Hematopoietic multipotent progenitor cell (in vitro differentiated cells): ENCODE results near the gene RNASE3. TPM values are rescaled to one million over a fixed set of nuclear protein-coding genes. Genes with fewer than 3 reads are reported as not detected.
"Not testable (repeated sequence)": the region's sequence is repeated elsewhere in the genome, so short reads cannot be mapped to it uniquely, and the experiment has no call there.

ENCODE experiments used
- DNase-seq, 3 donors: peaks; one replicate each; pipeline ENCODE4 v3.0.0-alpha.2; 2011 to 2015; ENCODE audit warnings: low read depth in 2 of 3, low spot score in 2 of 3
- total RNA-seq: library from RNA; depleted of rRNA; stranded (reverse); fragments of >200 nt; gene quantifications from one replicate; pipeline ENCODE4 v1.2.3, GENCODE V29; 2012

RNASE3 gene
- total RNA-seq: 3.0 TPM

DNA sequence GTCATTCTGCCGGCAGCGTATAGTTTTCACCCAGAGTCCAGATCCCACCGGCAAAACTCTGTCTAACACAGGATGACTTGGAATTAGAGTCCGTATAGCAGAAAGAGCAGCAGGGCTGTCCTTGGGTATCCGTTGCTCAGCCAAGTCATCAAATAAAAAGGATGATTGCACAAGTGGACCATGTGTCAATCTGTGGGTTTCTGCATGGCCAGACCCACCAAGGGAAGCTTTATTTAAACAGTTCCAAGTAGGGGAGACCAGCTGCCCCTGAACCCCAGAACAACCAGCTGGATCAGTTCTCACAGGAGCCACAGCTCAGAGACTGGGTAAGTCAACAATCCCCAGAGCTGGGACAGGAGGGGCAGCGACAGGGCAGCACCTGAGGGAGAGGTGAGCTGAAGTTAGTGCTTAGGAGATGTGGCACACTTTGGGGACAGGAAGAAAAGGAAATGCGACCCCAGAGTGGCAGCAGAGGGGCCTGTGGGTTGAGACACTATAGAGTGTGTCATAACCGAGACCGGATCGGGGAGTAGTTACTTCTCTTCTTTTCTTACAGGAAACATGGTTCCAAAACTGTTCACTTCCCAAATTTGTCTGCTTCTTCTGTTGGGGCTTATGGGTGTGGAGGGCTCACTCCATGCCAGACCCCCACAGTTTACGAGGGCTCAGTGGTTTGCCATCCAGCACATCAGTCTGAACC is at the start of gene RNASE3:
Gene RNASE3 (plus strand): TSS at position 260 of the 700 bp plus-strand sequence. CDS start 302 bp downstream, at position 562.
- not testable (repeated sequence) for DNase-seq

DNA sequence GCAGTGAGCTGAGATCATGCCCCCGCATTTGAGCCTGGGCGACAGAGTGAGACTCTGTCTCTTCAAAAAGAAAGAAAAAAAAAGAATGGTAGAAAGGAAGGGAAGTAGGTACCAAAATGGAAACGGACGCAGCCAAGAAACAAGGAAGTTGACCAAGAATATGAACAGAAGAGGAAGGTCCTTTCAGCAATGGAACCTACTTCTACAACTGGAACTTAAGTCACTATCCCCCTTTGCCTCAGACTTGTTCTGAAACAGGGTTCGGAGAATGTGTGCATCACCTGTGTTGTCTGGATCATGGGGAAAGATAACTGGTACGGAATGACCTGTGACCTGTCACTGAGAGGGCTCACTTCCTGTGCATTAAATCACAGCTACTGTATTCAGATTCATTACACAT is 44.6 kb upstream of the RNASE3 start:
- no peak for DNase-seq

DNA sequence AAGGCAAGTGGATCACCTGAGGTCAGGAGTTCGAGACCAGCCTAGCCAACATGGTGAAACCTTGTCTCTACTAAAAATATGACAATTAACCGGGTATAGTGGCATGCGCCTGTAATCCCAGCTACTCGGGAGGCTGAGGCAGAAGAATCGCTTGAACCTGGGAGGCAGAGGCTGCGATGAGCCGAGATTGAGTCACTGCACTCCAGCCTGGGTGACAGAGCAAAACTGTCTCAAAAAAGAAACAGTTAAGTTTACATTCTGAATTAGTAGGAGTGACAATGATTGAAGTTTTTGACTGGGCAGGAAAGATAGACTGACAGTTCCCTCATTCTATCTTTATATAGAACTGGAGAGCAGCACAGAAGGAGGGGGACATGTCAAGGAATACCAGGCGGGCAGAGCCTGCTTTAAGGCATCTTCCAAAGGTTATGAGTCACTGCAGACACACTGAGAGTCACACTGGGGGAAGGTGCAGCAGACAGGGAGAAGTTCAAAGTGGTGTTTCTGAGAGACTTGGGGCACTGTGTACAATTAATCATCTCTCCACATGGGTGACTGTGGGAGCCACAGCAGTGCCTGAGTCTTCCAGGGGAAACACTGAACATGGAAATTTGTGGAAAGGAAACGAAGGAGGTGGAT is 42.8 kb upstream of the RNASE3 start:
- no peak for DNase-seq

DNA sequence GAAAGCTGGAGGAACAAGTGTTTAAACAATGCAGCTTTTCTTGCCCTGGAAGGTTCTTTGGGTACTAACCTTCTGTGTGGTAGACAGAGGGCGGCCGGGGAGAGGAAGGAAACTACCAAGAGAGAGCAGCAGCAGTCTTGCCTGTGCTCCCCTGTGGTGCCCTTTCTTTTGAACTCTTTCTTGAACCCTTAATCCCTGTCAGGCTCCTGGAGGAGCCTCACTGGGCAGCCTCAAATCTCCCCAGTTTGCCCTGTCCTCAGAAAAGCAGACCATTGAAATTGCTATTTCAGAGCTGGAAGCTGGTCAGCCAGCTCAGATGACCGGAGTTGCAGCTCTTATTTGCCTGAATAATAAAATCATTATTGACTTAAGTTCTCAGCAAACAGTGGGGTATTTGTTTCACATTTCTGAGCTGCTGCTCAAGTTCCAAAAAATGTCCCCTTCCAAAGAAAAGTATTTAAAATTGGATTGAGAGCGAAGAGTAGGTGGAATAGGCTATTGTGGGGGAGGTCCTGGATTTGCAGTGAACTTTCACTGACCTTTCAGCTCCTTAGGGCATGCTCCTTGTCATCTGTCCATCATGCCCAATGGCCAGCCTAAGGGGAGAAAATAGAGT is 42.1 kb upstream of the RNASE3 start:
- no peak for DNase-seq

DNA sequence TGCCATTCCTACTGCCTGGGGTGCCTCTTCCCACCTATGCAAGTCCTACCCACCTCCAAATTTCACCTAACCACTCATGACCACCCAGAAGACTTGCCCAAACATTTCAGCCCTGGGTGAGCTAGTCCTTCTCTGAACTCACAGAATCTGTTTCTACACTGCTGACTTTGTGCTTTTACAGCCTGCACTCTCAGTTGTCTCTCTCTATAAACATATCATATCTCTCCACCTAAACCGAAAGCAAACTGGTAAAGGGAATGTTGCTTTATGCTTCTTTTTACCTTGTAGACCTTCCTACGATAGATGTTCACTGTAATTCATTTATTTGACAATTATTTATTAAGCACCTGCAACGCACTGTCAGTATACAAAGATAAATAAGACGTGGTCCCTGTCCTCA is 38.1 kb upstream of the RNASE3 start:
- no peak for DNase-seq

DNA sequence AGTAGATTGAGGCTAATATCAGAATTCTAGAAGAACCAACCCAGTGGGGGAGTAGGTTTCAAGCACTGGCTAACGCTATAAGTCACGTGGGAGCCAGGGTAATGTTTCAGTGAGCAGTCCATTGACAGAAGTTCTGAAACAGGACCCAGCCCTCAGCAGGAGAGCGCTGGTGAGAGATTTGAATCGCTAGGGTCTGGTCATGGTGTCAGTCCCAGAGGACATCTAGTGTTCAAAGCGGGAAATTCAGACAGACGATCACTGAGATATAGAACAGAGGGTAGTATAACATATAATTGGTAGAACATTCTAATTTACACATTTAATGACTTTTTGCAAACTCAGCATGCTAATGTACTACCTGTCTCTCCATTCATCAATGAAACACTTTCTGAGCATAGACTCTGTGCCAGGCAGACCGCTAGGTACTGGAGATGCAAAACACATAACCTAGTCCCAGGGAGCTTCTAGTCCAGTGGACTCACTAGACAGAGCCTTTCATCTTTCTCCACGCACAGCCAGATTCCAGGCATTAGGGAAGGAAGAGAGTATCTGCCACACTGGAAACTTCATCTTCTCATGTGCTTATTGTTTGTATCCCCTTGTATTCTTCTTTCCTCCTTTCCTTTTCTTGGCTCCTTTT is 35.4 kb upstream of the RNASE3 start:
- DNase-seq: peak in 2 of 3 donors; percentile 78 to 90

DNA sequence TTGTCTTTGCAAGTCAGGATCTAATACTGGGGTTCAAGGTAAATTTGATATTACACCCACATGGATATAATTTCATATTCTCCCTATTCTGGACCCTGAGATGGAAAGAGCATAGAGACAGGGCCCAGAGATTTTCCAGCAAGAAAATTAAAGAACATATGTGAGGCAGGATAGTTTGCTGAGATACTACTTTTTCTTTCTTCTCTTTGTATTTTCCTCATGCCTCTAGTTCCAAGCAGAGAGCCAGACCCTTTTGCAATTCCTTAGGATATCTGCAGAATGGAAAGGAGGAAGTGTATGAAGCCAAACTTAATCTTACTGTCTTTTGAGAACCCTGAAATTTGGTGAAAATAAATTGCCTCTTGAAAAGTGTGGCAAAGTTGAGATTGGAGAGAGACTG is 34.0 kb upstream of the RNASE3 start:
- no peak for DNase-seq

DNA sequence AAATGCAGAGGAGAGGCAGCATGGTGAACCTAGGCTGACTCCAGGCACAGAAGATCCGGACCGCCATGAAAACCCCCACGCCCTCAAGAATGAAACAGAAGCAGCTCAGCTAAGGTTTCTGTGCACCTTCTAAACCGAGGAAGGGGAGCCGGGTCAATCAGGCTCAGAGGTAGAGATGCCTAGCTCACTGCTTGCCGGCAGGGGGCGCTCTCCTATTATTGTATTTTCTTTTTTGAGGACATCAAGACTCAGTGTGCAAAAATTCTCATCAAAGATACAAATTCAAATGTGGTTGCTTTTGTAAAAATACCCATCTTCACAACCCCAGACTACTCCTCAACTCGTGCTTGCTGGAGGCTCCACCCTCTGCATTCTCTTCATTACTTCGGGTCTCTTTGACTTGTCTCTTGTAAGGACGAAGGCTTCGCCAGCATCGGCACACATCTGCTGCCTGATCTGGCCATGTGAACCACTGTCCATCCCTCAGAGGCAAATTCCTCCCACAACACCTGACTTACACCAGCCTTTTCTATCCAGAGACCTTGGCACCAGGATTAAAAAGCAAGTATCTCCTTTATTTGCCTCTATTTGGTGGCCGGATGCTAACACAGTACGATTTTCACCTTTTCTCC is 33.4 kb upstream of the RNASE3 start:
- peak; percentile 50 to 82 (median 71) for DNase-seq

DNA sequence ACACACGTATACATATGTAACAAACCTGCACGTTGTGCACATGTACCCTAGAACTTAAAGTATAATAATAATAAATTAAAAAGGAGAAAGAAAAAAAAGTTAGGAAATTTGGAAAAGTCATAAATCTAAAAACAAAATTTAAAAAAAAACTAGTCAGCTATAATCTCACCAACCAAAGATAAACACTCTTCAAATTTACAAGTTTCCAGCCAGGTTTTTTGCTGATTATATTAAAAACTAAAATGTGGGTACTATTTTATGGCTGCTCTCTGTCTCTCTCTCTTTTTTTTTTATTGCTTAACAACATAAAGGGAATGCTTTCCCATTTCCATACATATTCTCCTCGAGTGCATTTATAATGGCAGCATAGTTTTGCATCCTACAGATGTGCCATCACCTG is 25.0 kb upstream of the RNASE3 start:
- DNase-seq: no peak

DNA sequence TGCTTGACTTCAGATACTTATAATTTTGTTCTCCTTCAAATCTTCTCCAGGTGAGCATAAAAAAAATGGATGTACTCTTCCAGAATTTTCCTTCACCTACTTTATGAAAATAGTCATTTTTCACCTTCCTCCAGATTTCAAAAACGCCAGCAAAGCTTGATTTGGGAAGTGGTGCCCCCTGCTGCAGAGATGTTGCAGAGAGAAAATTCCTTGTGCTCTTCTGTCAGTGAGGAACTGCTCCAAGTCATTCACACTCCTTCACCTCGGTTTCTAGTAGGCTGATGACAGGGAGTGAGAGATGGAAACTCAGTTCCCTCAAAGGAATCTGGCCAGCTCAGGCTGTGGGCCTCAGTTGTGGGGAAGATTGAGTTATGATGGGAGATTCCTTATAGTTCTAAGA is 24.2 kb upstream of the RNASE3 start:
- DNase-seq: peak in 1 of 3 donors; percentile 24

DNA sequence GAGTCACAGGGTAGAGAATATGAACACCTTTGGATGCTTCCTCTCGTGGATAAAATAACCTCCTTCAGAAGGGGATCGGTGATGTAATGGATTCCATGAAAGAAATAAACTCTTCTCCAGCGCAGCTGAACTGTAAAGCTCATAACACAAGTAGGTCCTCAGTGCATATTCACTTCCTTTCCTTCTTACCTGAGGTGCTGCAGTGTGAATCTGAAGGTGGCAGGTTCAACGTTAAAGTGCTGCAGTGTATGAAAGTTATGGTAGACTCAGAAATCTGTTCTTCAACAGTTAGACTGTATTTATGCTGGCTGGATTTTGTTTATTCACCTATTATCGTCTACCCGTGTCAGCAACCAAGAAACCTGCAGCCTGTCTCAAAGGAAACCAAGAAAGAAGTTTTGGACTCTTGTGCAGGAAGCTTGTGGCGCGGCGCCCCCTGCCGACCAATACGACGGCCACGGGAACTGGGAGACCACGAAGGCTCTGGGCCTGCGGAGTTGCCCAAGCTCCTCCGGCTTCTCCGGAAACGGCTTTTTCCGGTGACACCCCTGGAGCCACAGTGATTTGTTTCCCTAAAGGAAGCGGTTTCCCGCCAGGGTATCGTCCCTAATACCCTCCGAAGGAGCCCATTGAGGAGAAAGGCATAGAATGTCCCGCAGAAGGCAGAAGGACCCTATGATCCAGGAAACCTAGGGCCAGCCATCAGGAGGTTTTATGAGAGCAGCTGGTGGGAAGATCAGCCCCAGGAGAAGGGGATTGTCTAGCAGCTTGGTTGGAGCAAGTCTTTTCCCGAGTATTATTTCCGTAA is 17.6 kb upstream of the RNASE3 start:
- peak; percentile 47 to 83 (median 75) for DNase-seq

DNA sequence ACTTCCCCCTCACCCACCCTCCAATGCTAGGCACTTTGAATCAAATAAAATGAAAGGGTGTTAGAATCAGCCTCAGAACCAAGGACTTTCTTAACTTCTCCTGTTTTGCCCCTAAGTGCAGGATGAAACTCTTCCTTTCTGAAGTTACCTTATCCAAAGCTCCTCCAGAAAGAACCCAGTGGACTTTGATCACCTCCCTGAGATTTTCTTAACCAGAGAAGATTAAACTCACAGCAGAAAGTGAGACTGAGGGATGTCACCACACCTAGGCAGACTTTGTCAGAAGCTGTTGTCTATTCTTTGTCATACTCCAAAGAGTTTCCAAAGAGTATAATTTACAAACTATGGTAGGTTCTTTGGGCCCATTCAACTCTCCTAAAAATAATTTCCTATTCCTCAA is 14.2 kb upstream of the RNASE3 start:
- no peak for DNase-seq

DNA sequence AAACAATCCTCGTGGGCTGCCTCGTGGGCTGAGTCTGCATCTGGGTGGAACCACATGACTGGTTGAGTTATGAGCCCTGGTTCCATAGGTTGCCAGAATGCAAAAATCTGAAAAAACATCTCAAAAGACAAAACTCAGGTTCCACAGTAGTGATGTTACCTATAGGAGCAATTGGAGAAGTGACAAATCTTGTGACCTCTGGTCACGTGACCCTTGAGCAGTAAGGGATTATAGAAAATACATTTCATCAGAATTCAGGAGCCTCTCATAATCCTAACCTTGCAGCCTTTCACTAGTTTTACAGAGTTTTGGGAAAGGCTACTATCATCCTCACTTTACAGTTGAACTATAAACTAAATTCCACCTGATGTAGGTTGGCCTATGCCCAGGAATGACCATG is 12.5 kb upstream of the RNASE3 start:
- no peak for DNase-seq

DNA sequence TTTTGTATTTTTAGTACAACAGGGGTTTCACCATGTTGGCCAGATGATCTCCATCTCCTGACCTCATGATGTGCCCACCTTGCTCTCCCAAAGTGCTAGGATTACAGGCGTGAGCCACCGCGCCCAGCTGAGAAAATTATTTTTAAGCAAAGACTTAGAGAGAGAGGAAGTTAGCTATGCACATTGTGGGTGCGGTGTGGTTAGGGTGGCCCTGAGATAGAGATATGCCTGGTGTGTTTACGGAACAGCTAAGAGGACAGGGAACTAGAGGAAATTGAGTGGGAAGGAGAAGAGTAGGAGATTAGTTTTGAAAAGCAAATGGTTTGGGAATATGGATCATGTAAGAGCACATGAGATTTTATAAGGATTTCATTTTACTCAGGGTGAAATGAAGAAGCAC is 10.0 kb upstream of the RNASE3 start:
- DNase-seq: peak in 1 of 3 donors; percentile 56

DNA sequence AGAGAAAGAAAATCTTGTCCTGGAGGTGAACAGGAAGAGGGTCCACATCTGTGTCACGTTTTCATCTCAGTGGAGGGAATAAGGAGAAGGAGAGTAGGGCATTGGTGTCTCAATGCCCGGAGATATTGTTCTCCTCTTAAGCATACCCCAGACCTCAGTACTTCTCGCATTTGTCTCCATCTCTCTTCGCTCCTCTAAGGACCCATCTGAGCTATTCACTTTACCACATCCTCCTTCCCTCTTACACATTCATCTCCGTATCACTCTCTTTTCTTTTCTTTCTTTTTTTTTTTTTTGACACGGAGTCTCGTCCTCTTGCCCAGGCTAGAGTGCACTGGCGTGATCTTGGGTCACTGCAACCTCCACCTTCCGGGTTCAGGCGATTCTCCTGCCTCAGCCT is 8.4 kb upstream of the RNASE3 start:
- DNase-seq: not testable (repeated sequence)

DNA sequence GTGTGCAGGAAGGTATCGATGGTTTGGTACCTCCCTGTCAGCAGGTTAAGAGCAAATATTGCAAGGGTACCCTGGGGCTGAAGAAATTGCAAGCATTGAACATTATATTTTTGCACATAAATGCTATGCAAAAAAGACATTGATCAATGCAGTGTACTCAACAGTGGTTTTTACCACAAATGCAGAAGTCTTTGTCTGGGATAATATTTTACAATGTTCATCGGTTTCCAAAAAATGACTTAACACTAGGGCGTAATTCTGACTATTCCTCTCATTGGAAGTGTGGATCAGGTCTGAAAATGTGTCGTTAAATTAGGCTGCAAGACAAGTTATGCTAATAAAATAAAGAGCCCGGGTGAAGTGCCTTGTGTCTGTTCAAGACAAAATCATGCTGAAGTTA is 2.8 kb upstream of the RNASE3 start:
- DNase-seq: not testable (repeated sequence)

DNA sequence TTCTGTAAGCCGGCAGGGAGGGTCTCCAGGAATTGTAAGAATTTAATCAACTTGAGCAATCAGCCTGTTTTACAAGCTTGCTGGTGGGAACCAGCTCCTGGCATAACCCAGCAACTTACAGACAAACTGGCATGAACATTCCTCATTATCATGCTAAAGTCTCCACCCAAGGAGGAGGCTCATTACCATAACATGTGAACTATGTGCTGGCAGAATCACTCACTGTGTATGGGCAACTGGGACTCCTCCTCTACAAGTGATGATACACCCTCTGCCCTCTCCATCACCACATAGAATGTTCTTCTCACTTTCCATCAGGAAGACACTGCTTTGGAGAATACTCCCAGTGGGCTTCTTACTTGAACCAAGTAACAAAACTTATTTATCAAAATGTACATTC is 4.1 kb downstream of the RNASE3 start:
- not testable (repeated sequence) for DNase-seq

DNA sequence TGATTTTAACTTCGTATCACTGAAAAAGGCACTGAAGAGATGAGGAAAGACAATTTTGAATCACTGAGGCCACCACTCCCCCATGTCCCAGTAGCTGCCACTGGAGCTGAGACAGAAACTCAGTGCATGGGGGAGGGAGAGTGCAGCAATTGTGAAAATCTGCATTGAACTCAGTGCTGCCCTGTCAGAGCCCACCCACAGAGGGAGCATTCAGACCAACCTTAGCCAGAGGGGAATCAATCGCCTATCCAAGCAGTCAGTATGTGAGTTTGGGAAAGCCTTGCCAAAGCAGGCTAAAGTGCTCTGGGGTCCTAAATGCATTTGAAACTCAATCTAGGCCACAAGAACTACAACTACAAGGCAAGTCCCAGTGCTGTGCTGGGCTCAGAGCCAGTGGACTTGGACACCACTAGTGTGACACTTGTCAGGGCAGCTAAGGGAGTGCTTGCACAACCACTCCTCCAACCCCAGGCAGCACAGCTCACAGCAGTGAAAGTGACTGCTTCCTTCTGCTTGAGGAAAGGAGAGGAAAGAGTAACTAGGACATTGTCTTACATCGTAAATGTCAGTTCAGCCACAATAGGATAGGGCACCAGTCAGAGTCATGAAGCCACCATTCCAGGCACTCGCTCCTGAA is 13.3 kb downstream of the RNASE3 start:
- peak in 2 of 3 donors; percentile 9 to 15 for DNase-seq

DNA sequence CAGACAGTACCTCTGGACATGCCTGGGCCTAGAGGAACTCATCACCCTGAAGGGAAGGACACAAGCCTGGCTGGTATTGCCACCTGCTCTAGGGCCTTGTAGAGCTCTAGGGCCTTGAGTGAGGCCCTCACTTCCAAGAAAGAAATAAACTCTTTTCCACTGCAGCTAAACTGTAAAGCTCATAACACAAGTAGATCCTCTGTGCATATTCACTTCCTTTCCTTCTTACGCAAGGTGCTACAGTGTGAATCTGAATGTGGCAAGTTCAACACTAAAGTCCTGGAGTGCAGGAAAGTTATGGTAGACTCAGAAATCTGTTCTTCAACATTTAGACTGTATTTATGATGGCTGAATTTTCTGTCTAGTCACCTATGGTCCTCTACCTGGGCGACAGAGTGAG is 14.5 kb downstream of the RNASE3 start:
- no peak for DNase-seq

DNA sequence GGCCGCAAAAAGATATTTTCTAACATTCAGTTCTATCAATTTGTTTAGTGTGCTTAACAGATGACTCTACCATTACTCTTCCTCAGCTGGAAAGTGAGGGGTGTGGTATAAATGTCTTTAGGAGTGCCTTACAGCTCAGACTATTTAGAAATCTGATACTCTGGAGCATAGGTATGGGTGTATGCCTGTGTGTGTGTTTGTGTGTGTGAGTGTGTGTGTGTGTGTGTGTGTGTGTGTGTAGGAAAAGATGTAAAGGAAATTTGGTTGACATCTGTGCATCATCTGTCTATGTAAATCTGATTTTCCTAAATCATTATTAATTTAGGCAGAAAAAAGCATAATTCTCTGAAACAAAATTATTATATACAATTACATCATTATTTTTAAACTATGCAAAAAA is 16.0 kb downstream of the RNASE3 start:
- DNase-seq: no peak
